GM12875 (cell line): ENCODE results near the gene CLTB.

ENCODE experiments used
- H3K4me3 ChIP-seq: one replicate; pipeline ENCODE4 v1.5.1; 2011; ENCODE audit warnings: low read depth, low read length, control low read depth
- TF ChIP-seq, protein P1 (sequence below): IDR thresholded peaks from 2 replicates; pipeline ENCODE4 v1.5.1; 2011; ENCODE audit warnings: low read depth, mild to moderate bottlenecking, control low read depth, inconsistent platforms, low read length, moderate library complexity, borderline replicate concordance; ENCODE audit not compliant: insufficient read depth

The CLTB gene

GRCh38 chr5:176440927-176441706 lies 24.8 kb upstream of the CLTB start:
- H3K4me3 ChIP-seq = no peak overlapping the region
- TF ChIP-seq, protein P1, sequence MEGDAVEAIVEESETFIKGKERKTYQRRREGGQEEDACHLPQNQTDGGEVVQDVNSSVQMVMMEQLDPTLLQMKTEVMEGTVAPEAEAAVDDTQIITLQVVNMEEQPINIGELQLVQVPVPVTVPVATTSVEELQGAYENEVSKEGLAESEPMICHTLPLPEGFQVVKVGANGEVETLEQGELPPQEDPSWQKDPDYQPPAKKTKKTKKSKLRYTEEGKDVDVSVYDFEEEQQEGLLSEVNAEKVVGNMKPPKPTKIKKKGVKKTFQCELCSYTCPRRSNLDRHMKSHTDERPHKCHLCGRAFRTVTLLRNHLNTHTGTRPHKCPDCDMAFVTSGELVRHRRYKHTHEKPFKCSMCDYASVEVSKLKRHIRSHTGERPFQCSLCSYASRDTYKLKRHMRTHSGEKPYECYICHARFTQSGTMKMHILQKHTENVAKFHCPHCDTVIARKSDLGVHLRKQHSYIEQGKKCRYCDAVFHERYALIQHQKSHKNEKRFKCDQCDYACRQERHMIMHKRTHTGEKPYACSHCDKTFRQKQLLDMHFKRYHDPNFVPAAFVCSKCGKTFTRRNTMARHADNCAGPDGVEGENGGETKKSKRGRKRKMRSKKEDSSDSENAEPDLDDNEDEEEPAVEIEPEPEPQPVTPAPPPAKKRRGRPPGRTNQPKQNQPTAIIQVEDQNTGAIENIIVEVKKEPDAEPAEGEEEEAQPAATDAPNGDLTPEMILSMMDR = no peak

- H3K4me3 ChIP-seq = no peak overlapping the region
- TF ChIP-seq, protein P1 = no peak
Measured at GRCh38 chr5:176438959-176439757, 22.8 kb upstream of the CLTB start.

- TF ChIP-seq, protein P1 = no peak
- no peak overlapping the region for H3K4me3 ChIP-seq
Measured at GRCh38 chr5:176436656-176437055, 20.3 kb upstream of the CLTB start.

DNA sequence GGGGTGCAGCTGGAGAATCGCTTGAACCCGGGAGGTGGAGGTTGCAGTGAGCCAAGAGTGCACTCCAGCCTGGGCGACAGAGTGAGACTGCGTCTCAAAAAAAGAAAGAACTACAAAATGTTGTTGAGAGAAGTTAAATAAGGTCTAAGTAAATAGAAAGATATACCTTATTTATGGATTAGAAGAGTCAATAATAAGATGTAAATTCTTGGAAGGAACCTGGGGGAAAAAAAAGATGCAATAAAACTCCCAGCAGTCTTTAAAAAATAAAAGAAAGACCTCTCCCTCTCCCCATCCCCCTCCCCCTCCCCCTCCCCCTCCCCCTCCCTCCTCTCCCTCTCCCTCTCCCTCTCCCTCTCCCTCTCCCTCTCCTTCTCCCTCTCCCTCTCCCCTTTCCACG lies 16.4 kb upstream of the CLTB start:
- H3K4me3 ChIP-seq = no peak overlapping the region
- TF ChIP-seq, protein P1 = no peak

DNA sequence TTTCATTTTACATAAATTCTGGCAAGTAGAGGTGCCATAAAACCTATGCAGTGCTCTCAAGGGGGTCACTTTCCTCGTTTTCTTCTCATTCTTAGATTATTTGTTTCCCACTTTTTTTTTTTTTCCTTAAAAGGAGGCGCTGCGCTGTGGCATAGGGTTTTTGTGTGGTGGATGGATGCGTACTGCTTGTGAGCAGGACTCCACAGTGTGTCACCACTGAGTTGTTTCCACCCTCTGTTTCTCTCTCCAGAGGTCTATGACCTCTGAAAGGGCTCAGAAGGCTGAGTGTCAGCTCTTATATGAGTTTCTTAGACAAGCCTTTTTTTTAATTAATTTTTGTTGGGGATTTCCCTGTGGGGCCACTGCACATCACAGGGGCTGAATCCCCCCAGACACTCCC lies 13.6 kb upstream of the CLTB start:
- TF ChIP-seq, protein P1 = no peak
- no peak overlapping the region for H3K4me3 ChIP-seq

DNA sequence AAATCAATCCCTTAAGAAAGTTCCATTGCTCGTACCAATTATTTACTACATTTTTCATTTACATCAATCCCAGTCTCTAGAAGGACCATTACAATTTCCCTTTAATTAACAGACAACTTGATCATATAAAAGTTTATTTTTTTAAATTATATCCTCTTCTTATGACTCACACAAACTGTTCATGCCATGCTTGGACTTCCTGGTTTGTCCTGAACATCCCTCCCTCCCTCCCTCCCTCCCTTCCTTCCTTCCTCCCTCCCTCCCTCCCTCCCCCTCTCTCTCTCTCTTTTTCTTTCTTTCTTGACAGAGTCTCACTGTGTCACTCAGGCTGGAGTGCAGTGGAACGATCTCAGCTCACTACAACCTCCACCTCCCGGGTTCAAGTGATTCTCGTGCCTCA lies 11.6 kb upstream of the CLTB start:
- H3K4me3 ChIP-seq = no peak overlapping the region
- TF ChIP-seq, protein P1 = no peak

- TF ChIP-seq, protein P1 = no peak
- H3K4me3 ChIP-seq = no peak overlapping the region
Measured at GRCh38 chr5:176426876-176427275, 10.5 kb upstream of the CLTB start.
